HepG2 (cell line): Measurements from ENCODE around the gene CDK11B. TPM values are rescaled to one million over a fixed set of nuclear protein-coding genes. Genes with fewer than 3 reads are reported as not detected.

Experiments used
- FOXA3 ChIP-seq: IDR thresholded peaks from 2 replicates; pipeline ENCODE4 v1.6.1; 2016; ENCODE audit warnings: missing genetic modification reagents, missing compliant biosample characterization
- FOXK1 ChIP-seq: sonication (generic); formaldehyde crosslinking; IDR thresholded peaks from 2 replicates; pipeline ENCODE4 v1.4.0; 2020; ENCODE audit warnings: low read depth, missing genetic modification reagents, borderline replicate concordance
- FOXO1 ChIP-seq: sonication (generic); formaldehyde crosslinking; IDR thresholded peaks from 2 replicates; pipeline ENCODE4 v1.4.0; 2020; ENCODE audit warnings: missing genetic modification reagents
- HOXA9 ChIP-seq: sonication (generic); formaldehyde crosslinking; IDR thresholded peaks from 2 replicates; pipeline ENCODE4 v1.8.1; 2022; ENCODE audit warnings: missing genetic modification reagents, mild to moderate bottlenecking, moderate library complexity, borderline replicate concordance
- KDM1A ChIP-seq: IDR thresholded peaks from 2 replicates; pipeline ENCODE4 v1.6.1; 2016; ENCODE audit warnings: missing compliant biosample characterization
- PCBP1 ChIP-seq: fragments of 200-400 bp; formaldehyde crosslinking; IDR thresholded peaks from 2 replicates; pipeline ENCODE4 v1.6.1; 2017; ENCODE audit warnings: mild to moderate bottlenecking, low read depth, low read length, borderline replicate concordance
- PCBP2 ChIP-seq: fragments of 200-400 bp; formaldehyde crosslinking; optimal IDR thresholded peaks from 2 replicates; pipeline ENCODE3; 2018; ENCODE audit warnings: low read length, low read depth; ENCODE audit not compliant: poor library complexity, severe bottlenecking
- SPEN ChIP-seq: sonication (generic); formaldehyde crosslinking; IDR thresholded peaks from 2 replicates; pipeline ENCODE4 v1.5.1; 2020; ENCODE audit warnings: low read depth, mild to moderate bottlenecking, missing genetic modification reagents
- ZMYM2 ChIP-seq: sonication (generic); formaldehyde crosslinking; IDR thresholded peaks from 2 replicates; pipeline ENCODE4 v1.8.0; 2022; ENCODE audit warnings: mild to moderate bottlenecking, missing genetic modification reagents
- ZNF264 ChIP-seq: sonication (generic); formaldehyde crosslinking; IDR thresholded peaks from 2 replicates; pipeline ENCODE4 v1.4.0; 2020; ENCODE audit warnings: missing genetic modification reagents
- ZNF713 ChIP-seq: sonication (generic); formaldehyde crosslinking; IDR thresholded peaks from 2 replicates; pipeline ENCODE4 v1.4.0; 2020; ENCODE audit warnings: mild to moderate bottlenecking, missing genetic modification reagents
- polyA plus RNA-seq, 8 experiments: library from polyadenylated mRNA; depleted of rRNA in 3 of 8; stranded (reverse) in 7 of 8; unstranded in 1 of 8; fragments of >200 nt; fragmentation: Illumina TruSeq in 4 of 8; extraction: Trizol in 4 of 8; gene quantifications; 2 replicates each; pipeline versions ENCODE4 v1.2.1 to v1.2.3, GENCODE V29; 2011 to 2016; ENCODE audit warnings: low read depth in 4 of 8, missing spikeins in 1 of 8, mixed read lengths in 1 of 8; ENCODE audit not compliant: insufficient read depth in 1 of 8
- total RNA-seq, 5 experiments: library from RNA; depleted of rRNA; stranded (reverse); fragments of >200 nt; fragmentation: Illumina TruSeq; extraction: Trizol; gene quantifications; 2 replicates each; pipeline ENCODE4 v1.2.3, GENCODE V29; 2016; ENCODE audit warnings: low read depth in 1 of 5
- TF ChIP-seq, protein P1 (sequence below): sonication (generic); formaldehyde crosslinking; IDR thresholded peaks from 2 replicates; pipeline ENCODE4 v1.5.1; 2020; ENCODE audit warnings: missing genetic modification reagents, mild to moderate bottlenecking, borderline replicate concordance
- TF ChIP-seq, protein P2 (sequence below): IDR thresholded peaks from 2 replicates; pipeline ENCODE4 v1.6.1; 2016; ENCODE audit warnings: mild to moderate bottlenecking, missing biosample characterization, missing genetic modification reagents
- TF ChIP-seq, protein P3 (sequence below): sonication (generic); formaldehyde crosslinking; IDR thresholded peaks from 2 replicates; pipeline ENCODE4 v1.9.0; 2021; ENCODE audit warnings: missing genetic modification reagents, borderline replicate concordance
- TF ChIP-seq, protein P4 (sequence below): sonication (generic); formaldehyde crosslinking; IDR thresholded peaks from 2 replicates; pipeline ENCODE4 v1.8.0; 2022; ENCODE audit warnings: mild to moderate bottlenecking, missing genetic modification reagents, borderline replicate concordance
- TF ChIP-seq, protein P5 (sequence below): sonication (generic); formaldehyde crosslinking; IDR thresholded peaks from 2 replicates; pipeline ENCODE4 v1.8.0; 2022; ENCODE audit warnings: mild to moderate bottlenecking, missing genetic modification reagents, moderate library complexity
- TF ChIP-seq, protein P6 (sequence below): sonication (generic); formaldehyde crosslinking; IDR thresholded peaks from 2 replicates; pipeline ENCODE4 v1.4.0; 2020; ENCODE audit warnings: mild to moderate bottlenecking, missing genetic modification reagents, borderline replicate concordance

CDK11B gene
- total and polyA plus RNA-seq, 2 of the 13 experiments (the other 11 are each of a cell fraction or from before 2014, with no cell fraction given) = 3.6 to 15.1 TPM

DNA sequence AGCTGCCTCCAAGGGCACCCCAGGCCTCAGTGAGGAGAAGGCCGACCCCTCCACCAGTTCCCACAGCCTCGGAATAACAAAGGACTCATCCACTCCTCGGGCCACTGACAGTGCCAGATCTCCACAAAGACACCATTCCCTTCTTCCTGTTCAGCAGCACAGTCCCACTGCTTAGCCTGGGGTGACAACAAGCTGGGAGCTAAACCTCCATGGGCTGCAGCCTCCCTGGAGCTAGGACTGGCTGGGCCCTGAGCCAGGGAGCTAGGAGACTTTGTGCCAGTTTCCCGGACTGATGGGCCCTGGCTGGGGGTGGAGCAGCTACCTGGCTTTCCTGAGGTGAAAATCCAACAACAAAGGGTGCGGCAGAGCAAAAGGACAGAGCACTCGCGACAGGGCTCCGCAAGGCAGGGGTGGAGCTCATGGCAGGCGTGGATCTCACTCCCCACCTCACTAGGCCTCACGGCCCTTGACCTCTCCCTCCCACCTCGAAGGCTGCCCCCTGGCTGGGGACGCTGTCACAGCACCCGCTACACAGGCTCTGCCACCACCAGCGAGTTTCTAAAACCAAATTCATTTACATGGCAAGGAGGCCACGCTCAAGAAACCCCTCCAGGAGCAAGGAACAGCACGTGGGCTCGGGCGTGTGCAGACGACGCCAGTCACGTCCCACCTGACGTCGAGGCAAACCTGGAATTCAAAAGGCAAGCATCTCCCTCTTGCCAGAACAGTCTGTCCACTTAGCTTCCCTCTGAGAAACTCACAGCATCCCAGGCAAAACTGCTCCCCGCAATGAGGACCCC, 20.0 kb upstream of the CDK11B start (continued):
- TF ChIP-seq, protein P1, sequence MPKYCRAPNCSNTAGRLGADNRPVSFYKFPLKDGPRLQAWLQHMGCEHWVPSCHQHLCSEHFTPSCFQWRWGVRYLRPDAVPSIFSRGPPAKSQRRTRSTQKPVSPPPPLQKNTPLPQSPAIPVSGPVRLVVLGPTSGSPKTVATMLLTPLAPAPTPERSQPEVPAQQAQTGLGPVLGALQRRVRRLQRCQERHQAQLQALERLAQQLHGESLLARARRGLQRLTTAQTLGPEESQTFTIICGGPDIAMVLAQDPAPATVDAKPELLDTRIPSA (CRISPR knock-in tag) = peak; percentile 66; the same call in 1 of the 2 replicates
- TF ChIP-seq, protein P2, sequence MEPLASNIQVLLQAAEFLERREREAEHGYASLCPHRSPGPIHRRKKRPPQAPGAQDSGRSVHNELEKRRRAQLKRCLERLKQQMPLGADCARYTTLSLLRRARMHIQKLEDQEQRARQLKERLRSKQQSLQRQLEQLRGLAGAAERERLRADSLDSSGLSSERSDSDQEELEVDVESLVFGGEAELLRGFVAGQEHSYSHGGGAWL (CRISPR knock-in tag) = 0 out of 2 replicates have a peak, but pooled peaks have one; percentile 34
- TF ChIP-seq, protein P3, sequence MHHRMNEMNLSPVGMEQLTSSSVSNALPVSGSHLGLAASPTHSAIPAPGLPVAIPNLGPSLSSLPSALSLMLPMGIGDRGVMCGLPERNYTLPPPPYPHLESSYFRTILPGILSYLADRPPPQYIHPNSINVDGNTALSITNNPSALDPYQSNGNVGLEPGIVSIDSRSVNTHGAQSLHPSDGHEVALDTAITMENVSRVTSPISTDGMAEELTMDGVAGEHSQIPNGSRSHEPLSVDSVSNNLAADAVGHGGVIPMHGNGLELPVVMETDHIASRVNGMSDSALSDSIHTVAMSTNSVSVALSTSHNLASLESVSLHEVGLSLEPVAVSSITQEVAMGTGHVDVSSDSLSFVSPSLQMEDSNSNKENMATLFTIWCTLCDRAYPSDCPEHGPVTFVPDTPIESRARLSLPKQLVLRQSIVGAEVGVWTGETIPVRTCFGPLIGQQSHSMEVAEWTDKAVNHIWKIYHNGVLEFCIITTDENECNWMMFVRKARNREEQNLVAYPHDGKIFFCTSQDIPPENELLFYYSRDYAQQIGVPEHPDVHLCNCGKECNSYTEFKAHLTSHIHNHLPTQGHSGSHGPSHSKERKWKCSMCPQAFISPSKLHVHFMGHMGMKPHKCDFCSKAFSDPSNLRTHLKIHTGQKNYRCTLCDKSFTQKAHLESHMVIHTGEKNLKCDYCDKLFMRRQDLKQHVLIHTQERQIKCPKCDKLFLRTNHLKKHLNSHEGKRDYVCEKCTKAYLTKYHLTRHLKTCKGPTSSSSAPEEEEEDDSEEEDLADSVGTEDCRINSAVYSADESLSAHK (CRISPR knock-in tag) = no peak
- TF ChIP-seq FOXA3 = peak; percentile 23; the same call in 1 of the 2 replicates
- TF ChIP-seq HOXA9 (CRISPR knock-in tag) = 0 out of 2 replicates have a peak, but pooled peaks have one; percentile 46
- TF ChIP-seq KDM1A (CRISPR knock-in tag) = no peak; the same call in 1 of the 2 replicates
- TF ChIP-seq ZMYM2 = peak; percentile 83
- TF ChIP-seq, protein P4, sequence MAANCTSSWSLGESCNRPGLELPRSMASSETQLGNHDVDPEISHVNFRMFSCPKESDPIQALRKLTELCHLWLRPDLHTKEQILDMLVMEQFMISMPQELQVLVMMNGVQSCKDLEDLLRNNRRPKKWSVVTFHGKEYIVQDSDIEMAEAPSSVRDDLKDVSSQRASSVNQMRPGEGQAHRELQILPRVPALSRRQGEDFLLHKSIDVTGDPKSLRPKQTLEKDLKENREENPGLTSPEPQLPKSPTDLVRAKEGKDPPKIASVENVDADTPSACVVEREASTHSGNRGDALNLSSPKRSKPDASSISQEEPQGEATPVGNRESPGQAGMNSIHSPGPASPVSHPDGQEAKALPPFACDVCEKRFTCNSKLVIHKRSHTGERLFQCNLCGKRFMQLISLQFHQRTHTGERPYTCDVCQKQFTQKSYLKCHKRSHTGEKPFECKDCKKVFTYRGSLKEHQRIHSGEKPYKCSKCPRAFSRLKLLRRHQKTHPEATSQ (CRISPR knock-in tag) = no peak
- TF ChIP-seq, protein P5, sequence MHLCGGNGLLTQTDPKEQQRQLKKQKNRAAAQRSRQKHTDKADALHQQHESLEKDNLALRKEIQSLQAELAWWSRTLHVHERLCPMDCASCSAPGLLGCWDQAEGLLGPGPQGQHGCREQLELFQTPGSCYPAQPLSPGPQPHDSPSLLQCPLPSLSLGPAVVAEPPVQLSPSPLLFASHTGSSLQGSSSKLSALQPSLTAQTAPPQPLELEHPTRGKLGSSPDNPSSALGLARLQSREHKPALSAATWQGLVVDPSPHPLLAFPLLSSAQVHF (CRISPR knock-in tag) = 0 out of 2 replicates have a peak, but pooled peaks have one; percentile 39
- TF ChIP-seq ZNF713 (CRISPR knock-in tag) = no peak
- TF ChIP-seq FOXK1 (CRISPR knock-in tag) = 0 out of 2 replicates have a peak, but pooled peaks have one; percentile 46
- no peak for TF ChIP-seq PCBP2
- TF ChIP-seq ZNF264 = no peak
- peak; percentile 66; the same call in 1 of the 2 replicates for TF ChIP-seq FOXO1 (CRISPR knock-in tag)
- TF ChIP-seq, protein P6, sequence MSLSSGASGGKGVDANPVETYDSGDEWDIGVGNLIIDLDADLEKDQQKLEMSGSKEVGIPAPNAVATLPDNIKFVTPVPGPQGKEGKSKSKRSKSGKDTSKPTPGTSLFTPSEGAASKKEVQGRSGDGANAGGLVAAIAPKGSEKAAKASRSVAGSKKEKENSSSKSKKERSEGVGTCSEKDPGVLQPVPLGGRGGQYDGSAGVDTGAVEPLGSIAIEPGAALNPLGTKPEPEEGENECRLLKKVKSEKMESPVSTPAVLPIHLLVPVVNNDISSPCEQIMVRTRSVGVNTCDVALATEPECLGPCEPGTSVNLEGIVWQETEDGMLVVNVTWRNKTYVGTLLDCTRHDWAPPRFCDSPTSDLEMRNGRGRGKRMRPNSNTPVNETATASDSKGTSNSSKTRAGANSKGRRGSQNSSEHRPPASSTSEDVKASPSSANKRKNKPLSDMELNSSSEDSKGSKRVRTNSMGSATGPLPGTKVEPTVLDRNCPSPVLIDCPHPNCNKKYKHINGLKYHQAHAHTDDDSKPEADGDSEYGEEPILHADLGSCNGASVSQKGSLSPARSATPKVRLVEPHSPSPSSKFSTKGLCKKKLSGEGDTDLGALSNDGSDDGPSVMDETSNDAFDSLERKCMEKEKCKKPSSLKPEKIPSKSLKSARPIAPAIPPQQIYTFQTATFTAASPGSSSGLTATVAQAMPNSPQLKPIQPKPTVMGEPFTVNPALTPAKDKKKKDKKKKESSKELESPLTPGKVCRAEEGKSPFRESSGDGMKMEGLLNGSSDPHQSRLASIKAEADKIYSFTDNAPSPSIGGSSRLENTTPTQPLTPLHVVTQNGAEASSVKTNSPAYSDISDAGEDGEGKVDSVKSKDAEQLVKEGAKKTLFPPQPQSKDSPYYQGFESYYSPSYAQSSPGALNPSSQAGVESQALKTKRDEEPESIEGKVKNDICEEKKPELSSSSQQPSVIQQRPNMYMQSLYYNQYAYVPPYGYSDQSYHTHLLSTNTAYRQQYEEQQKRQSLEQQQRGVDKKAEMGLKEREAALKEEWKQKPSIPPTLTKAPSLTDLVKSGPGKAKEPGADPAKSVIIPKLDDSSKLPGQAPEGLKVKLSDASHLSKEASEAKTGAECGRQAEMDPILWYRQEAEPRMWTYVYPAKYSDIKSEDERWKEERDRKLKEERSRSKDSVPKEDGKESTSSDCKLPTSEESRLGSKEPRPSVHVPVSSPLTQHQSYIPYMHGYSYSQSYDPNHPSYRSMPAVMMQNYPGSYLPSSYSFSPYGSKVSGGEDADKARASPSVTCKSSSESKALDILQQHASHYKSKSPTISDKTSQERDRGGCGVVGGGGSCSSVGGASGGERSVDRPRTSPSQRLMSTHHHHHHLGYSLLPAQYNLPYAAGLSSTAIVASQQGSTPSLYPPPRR (CRISPR knock-in tag) = peak; percentile 49; the same call in 1 of the 2 replicates
- TF ChIP-seq PCBP1 = 0 out of 2 replicates have a peak, but pooled peaks have one; percentile 26
- peak; percentile 86 for TF ChIP-seq SPEN
